KMS-11 (cell line): ENCODE results near the gene EPHA7.

Experiments
- H2AFZ ChIP-seq: fragments of 200-600 bp; sonication (generic); 2 replicates; pipeline ENCODE4 v1.6.1; 2016; ENCODE audit warnings: antibody characterized with exemption, mixed run types, low read depth
- H3K27ac ChIP-seq: fragments of 200-600 bp; sonication (generic); 2 replicates; pipeline ENCODE4 v1.6.1; 2016; ENCODE audit warnings: mild to moderate bottlenecking, mixed run types
- H3K27me3 ChIP-seq: fragments of 200-600 bp; sonication (generic); 2 replicates; pipeline ENCODE4 v1.6.1; 2017; ENCODE audit warnings: mild to moderate bottlenecking, low read depth, mixed run types, moderate library complexity; ENCODE audit not compliant: insufficient read depth
- H3K36me3 ChIP-seq: fragments of 200-600 bp; sonication (generic); 2 replicates; pipeline ENCODE4 v1.6.1; 2017; ENCODE audit warnings: mild to moderate bottlenecking, mixed run types; ENCODE audit not compliant: insufficient read depth
- H3K4me1 ChIP-seq: fragments of 200-600 bp; sonication (generic); 2 replicates; pipeline ENCODE4 v1.6.1; 2016; ENCODE audit warnings: mild to moderate bottlenecking, low read depth, mixed run types; ENCODE audit not compliant: poor library complexity, severe bottlenecking
- H3K4me2 ChIP-seq: fragments of 200-600 bp; sonication (generic); 2 replicates; pipeline ENCODE4 v1.7.0; 2016; ENCODE audit warnings: mild to moderate bottlenecking, mixed run types
- H3K4me3 ChIP-seq: fragments of 200-600 bp; sonication (generic); IDR thresholded peaks from 2 replicates; pipeline ENCODE4 v1.6.1; 2017; ENCODE audit warnings: low read depth, low read length, mixed read lengths; ENCODE audit not compliant: insufficient read depth
- H3K79me2 ChIP-seq: fragments of 200-600 bp; sonication (generic); 2 replicates; pipeline ENCODE4 v1.6.1; 2016; ENCODE audit warnings: low read depth, mixed run types; ENCODE audit not compliant: insufficient read depth
- H3K9ac ChIP-seq: fragments of 200-600 bp; sonication (generic); 2 replicates; pipeline ENCODE4 v1.6.1; 2016; ENCODE audit warnings: mild to moderate bottlenecking, mixed run types
- H4K20me1 ChIP-seq: fragments of 200-600 bp; sonication (generic); 2 replicates; pipeline ENCODE4 v1.6.1; 2016; ENCODE audit warnings: mild to moderate bottlenecking, mixed run types; ENCODE audit not compliant: insufficient read depth
- CTCF ChIP-seq: fragments of 200-600 bp; sonication (generic); conservative IDR thresholded peaks from 2 replicates; pipeline ENCODE4 v1.6.1; 2017; ENCODE audit warnings: low read depth, mild to moderate bottlenecking, antibody characterized with exemption, low read length, moderate library complexity, mixed read lengths

EPHA7 gene

GRCh38 chr6:93388070-93388469, 31.3 kb downstream of the EPHA7 start:
- H4K20me1 ChIP-seq = no peaks in the 10 kb centered on the region
- H3K4me3 ChIP-seq = no peak overlapping the region
- H3K27ac ChIP-seq = no peak overlapping the region
- H3K4me2 ChIP-seq = no peak overlapping the region
- no peak for TF ChIP-seq CTCF
- H3K36me3 ChIP-seq = no peaks in the 10 kb centered on the region
- no peaks in the 10 kb centered on the region for H3K27me3 ChIP-seq
- no peak overlapping the region for H3K9ac ChIP-seq
- no peak overlapping the region for H2AFZ ChIP-seq
- no peaks in the 10 kb centered on the region for H3K4me1 ChIP-seq
- no peaks in the 10 kb centered on the region for H3K79me2 ChIP-seq

GRCh38 chr6:93376026-93376540, 43.3 kb downstream of the EPHA7 start:
- Histone ChIP-seq H3K4me3 (no peak overlapping the region), H3K27me3 (no peaks in the 10 kb centered on the region), H3K79me2 (no peaks in the 10 kb centered on the region), H2AFZ (no peak overlapping the region), H3K4me1 (no peaks in the 10 kb centered on the region), H3K36me3 (no peaks in the 10 kb centered on the region), H3K9ac (no peak overlapping the region), H3K27ac (no peak overlapping the region), H3K4me2 (no peak overlapping the region), H4K20me1 (no peaks in the 10 kb centered on the region)
- TF ChIP-seq CTCF = no peak

GRCh38 chr6:93373445-93373844, 45.9 kb downstream of the EPHA7 start:
- Histone ChIP-seq H3K4me3 (no peak overlapping the region), H3K27ac (no peak overlapping the region), H3K79me2 (no peaks in the 10 kb centered on the region), H3K9ac (no peak overlapping the region), H4K20me1 (no peaks in the 10 kb centered on the region), H3K36me3 (no peaks in the 10 kb centered on the region), H3K27me3 (no peaks in the 10 kb centered on the region), H2AFZ (no peak overlapping the region), H3K4me2 (no peak overlapping the region), H3K4me1 (no peaks in the 10 kb centered on the region)
- TF ChIP-seq CTCF = no peak

DNA sequence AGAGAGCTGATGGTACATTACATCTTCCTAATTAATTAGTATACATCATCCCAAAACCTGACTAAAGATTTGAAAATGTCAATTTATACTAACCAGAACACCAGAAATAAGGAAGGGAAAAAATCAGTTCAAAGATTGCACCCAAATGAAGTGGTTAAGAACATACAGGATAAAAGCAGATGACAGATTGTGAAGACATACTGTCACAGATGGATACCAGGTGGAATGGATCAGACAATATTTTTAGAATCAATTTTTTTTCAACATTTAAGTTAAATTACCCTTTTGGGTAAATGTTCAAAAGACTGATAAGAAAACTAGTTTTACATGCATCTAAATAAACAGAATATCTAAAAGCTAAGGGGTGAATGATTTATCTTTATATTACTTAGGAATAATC, 47.6 kb downstream of the EPHA7 start:
- Histone ChIP-seq H4K20me1 (no peaks in the 10 kb centered on the region), H3K36me3 (no peaks in the 10 kb centered on the region), H2AFZ (no peak overlapping the region), H3K9ac (no peak overlapping the region), H3K4me1 (no peaks in the 10 kb centered on the region), H3K79me2 (no peaks in the 10 kb centered on the region), H3K4me3 (no peak overlapping the region), H3K27me3 (no peaks in the 10 kb centered on the region), H3K4me2 (no peak overlapping the region), H3K27ac (no peak overlapping the region)
- no peak for TF ChIP-seq CTCF
